Eye (tissue), 1 donor: Measurements from ENCODE around the gene HMSD.
A peak's percentile ranks its signal among the peaks of the same experiment; 100 is the strongest.
"Not testable (repeated sequence)": the region's sequence is repeated elsewhere in the genome, so short reads cannot be mapped to it uniquely, and the experiment has no call there.

Source experiments
- DNase-seq: peaks from one replicate; pipeline ENCODE4 v3.0.0-alpha.2; 2015

The HMSD gene

GRCh38 chr18:63949068-63949737 lies at the start of gene HMSD:
Gene HMSD (plus strand): TSS chr18:63949301. CDS start chr18:63953456, 4,155 bp downstream.
- DNase-seq: peak; percentile 43

GRCh38 chr18:63903851-63904570 lies 45.1 kb upstream of the HMSD start:
- DNase-seq: no peak

- no peak for DNase-seq
These were observed 44.4 kb upstream of the HMSD start for GRCh38 chr18:63904694-63905093.

GRCh38 chr18:63905361-63905760 lies 43.7 kb upstream of the HMSD start:
- peak; percentile 29 for DNase-seq

GRCh38 chr18:63906056-63906455 lies 43.0 kb upstream of the HMSD start:
- no peak for DNase-seq

GRCh38 chr18:63907664-63908063 lies 41.4 kb upstream of the HMSD start, which contains the start of gene SERPINB10:
Gene SERPINB10 (plus strand): TSS chr18:63907958. CDS start chr18:63915511, 7,553 bp downstream.
- no peak for DNase-seq

- DNase-seq: no peak
These were observed 40.2 kb upstream of the HMSD start for GRCh38 chr18:63908858-63909257.

- no peak for DNase-seq
These were observed 39.2 kb upstream of the HMSD start for GRCh38 chr18:63909870-63910269.

GRCh38 chr18:63917817-63918216 lies 31.3 kb upstream of the HMSD start:
- DNase-seq: no peak

GRCh38 chr18:63922049-63922448 lies 27.1 kb upstream of the HMSD start:
- DNase-seq: no peak

- DNase-seq: no peak
These were observed 24.6 kb upstream of the HMSD start for GRCh38 chr18:63924551-63924950.

GRCh38 chr18:63928331-63928730 lies 20.8 kb upstream of the HMSD start:
- no peak for DNase-seq

GRCh38 chr18:63929369-63929768 lies 19.7 kb upstream of the HMSD start:
- not testable (repeated sequence) for DNase-seq

GRCh38 chr18:63930773-63931354 lies 18.2 kb upstream of the HMSD start:
- no peak for DNase-seq

GRCh38 chr18:63936156-63936931 lies 12.8 kb upstream of the HMSD start:
- DNase-seq: peak; percentile 92

GRCh38 chr18:63936932-63937393 lies 12.1 kb upstream of the HMSD start:
- DNase-seq: no peak

- DNase-seq: no peak
These were observed 9.1 kb upstream of the HMSD start for GRCh38 chr18:63940008-63940407.

GRCh38 chr18:63940543-63941050 lies 8.5 kb upstream of the HMSD start:
- DNase-seq: not testable (repeated sequence)

- DNase-seq: no peak
These were observed 1.9 kb upstream of the HMSD start for GRCh38 chr18:63947051-63947790.

GRCh38 chr18:63951302-63951705 lies 2.2 kb downstream of the HMSD start:
- DNase-seq: no peak

GRCh38 chr18:63953811-63954210 lies 4.7 kb downstream of the HMSD start:
- DNase-seq: no peak

- DNase-seq: no peak
These were observed 7.7 kb downstream of the HMSD start for GRCh38 chr18:63956755-63957154.
